SK-N-SH treated with all-trans-retinoic acid at 6 μM for 48 hours (cell line): ENCODE data around the gene DOK4.

Experiments
- ATAC-seq: fragments of 200-7000 bp; cut with Tn5 transposase; 3 replicates; pipeline ENCODE4 v1.9.1; 2020; ENCODE audit warnings: mild to moderate bottlenecking, moderate library complexity
- BACH2 ChIP-seq: fragments of 250-450 bp; sonication (Bioruptor Pico); IDR thresholded peaks from 2 replicates; pipeline ENCODE4 v1.9.0; 2021; ENCODE audit warnings: mild to moderate bottlenecking, borderline replicate concordance
- CREB5 ChIP-seq: fragments of 250-450 bp; sonication (Bioruptor Pico); IDR thresholded peaks from 2 replicates; pipeline ENCODE4 v1.5.1; 2020; ENCODE audit warnings: low read depth, mild to moderate bottlenecking, moderate library complexity
- CSDC2 ChIP-seq: fragments of 250-450 bp; sonication (Bioruptor Pico); IDR thresholded peaks from 2 replicates; pipeline ENCODE4 v1.5.0; 2020; ENCODE audit warnings: mild to moderate bottlenecking, moderate library complexity
- CSRNP3 ChIP-seq: fragments of 250-450 bp; sonication (Bioruptor Pico); IDR thresholded peaks from 2 replicates; pipeline ENCODE4 v1.5.1; 2021; ENCODE audit warnings: mild to moderate bottlenecking, moderate library complexity
- ESRRG ChIP-seq: fragments of 250-450 bp; sonication (Bioruptor Pico); IDR thresholded peaks from 2 replicates; pipeline ENCODE4 v1.6.1; 2021; ENCODE audit warnings: mild to moderate bottlenecking
- GLIS3 ChIP-seq: fragments of 250-450 bp; sonication (Bioruptor Pico); IDR thresholded peaks from 2 replicates; pipeline ENCODE4 v1.5.0; 2020; ENCODE audit warnings: mild to moderate bottlenecking, moderate library complexity
- OSR1 ChIP-seq: fragments of 250-450 bp; sonication (Bioruptor Pico); IDR thresholded peaks from 2 replicates; pipeline ENCODE4 v1.8.0; 2022; ENCODE audit warnings: moderate library complexity, mild to moderate bottlenecking, inconsistent platforms
- PATZ1 ChIP-seq: fragments of 250-450 bp; sonication (Bioruptor Pico); IDR thresholded peaks from 2 replicates; pipeline ENCODE4 v1.8.0; 2020; ENCODE audit warnings: mild to moderate bottlenecking, moderate library complexity, borderline replicate concordance
- PPARA ChIP-seq: fragments of 250-450 bp; sonication (Bioruptor Pico); IDR thresholded peaks from 2 replicates; pipeline ENCODE4 v1.5.0; 2020; ENCODE audit warnings: mild to moderate bottlenecking, borderline replicate concordance
- RARB ChIP-seq: fragments of 250-450 bp; sonication (Bioruptor Pico); IDR thresholded peaks from 2 replicates; pipeline ENCODE4 v1.8.0; 2021; ENCODE audit warnings: mild to moderate bottlenecking, moderate library complexity
- SNAI2 ChIP-seq: fragments of 250-450 bp; sonication (Bioruptor Pico); IDR thresholded peaks from 2 replicates; pipeline ENCODE4 v1.5.0; 2020; ENCODE audit warnings: mild to moderate bottlenecking, moderate library complexity
- TCF4 ChIP-seq: fragments of 250-450 bp; sonication (Bioruptor Pico); IDR thresholded peaks from 2 replicates; pipeline ENCODE4 v1.8.0; 2021; ENCODE audit warnings: mild to moderate bottlenecking, moderate library complexity, borderline replicate concordance
- TOX ChIP-seq: fragments of 250-450 bp; sonication (Bioruptor Pico); IDR thresholded peaks from 2 replicates; pipeline ENCODE4 v1.8.0; 2021; ENCODE audit warnings: mild to moderate bottlenecking, moderate library complexity, borderline replicate concordance
- TSHZ2 ChIP-seq: fragments of 250-450 bp; sonication (Bioruptor Pico); IDR thresholded peaks from 2 replicates; pipeline ENCODE4 v1.5.0; 2020; ENCODE audit warnings: mild to moderate bottlenecking, moderate library complexity
- ZC3H10 ChIP-seq: fragments of 250-450 bp; sonication (Bioruptor Pico); IDR thresholded peaks from 2 replicates; pipeline ENCODE4 v1.5.1; 2021; ENCODE audit warnings: mild to moderate bottlenecking, moderate library complexity
- ZFP3 ChIP-seq: fragments of 250-450 bp; sonication (Bioruptor Pico); IDR thresholded peaks from 2 replicates; pipeline ENCODE4 v1.5.0; 2020; ENCODE audit warnings: mild to moderate bottlenecking, moderate library complexity
- ZFP30 ChIP-seq: fragments of 450-650 bp; formaldehyde crosslinking; IDR thresholded peaks from 2 replicates; pipeline ENCODE4 v1.5.0; 2022; ENCODE audit warnings: mild to moderate bottlenecking, moderate library complexity
- ZNF565 ChIP-seq: fragments of 450-650 bp; formaldehyde crosslinking; conservative IDR thresholded peaks from 2 replicates; pipeline ENCODE4 v1.5.0; 2020; ENCODE audit warnings: low read depth, mild to moderate bottlenecking, moderate library complexity
- ZNF70 ChIP-seq: fragments of 450-650 bp; formaldehyde crosslinking; IDR thresholded peaks from 2 replicates; pipeline ENCODE4 v1.5.0; 2020; ENCODE audit warnings: mild to moderate bottlenecking, moderate library complexity
- ZNF8 ChIP-seq: fragments of 450-650 bp; formaldehyde crosslinking; IDR thresholded peaks from 2 replicates; pipeline ENCODE4 v1.5.0; 2020; ENCODE audit warnings: mild to moderate bottlenecking, moderate library complexity

DOK4 gene

GRCh38 chr16:57471852-57472664, 14.2 kb downstream of the DOK4 start (continued):
- TF ChIP-seq TCF4 (CRISPR knock-in tag), result no peak

- TF ChIP-seq SNAI2 (CRISPR knock-in tag) (no peak), GLIS3 (no peak), PPARA (no peak), TOX (CRISPR knock-in tag) (no peak), TCF4 (CRISPR knock-in tag) (no peak), ESRRG (CRISPR knock-in tag) (no peak), CREB5 (CRISPR knock-in tag) (no peak), ZFP3 (CRISPR knock-in tag) (no peak), ZNF8 (CRISPR knock-in tag) (no peak), CSRNP3 (CRISPR knock-in tag) (no peak), CSDC2 (no peak)
- no peak for ATAC-seq
Observed at GRCh38 chr16:57471209-57471608, 15.1 kb downstream of the DOK4 start.

GRCh38 chr16:57470711-57471110, 15.6 kb downstream of the DOK4 start:
- TF ChIP-seq OSR1 (CRISPR knock-in tag) (no peak), ZNF70 (CRISPR knock-in tag) (no peak)
- no peak for ATAC-seq

GRCh38 chr16:57469917-57470470, 16.3 kb downstream of the DOK4 start:
- ATAC-seq, result no peak
- TF ChIP-seq OSR1 (CRISPR knock-in tag) (no peak), TOX (CRISPR knock-in tag) (no peak), GLIS3 (no peak), CSDC2 (no peak), PATZ1 (CRISPR knock-in tag) (no peak), ZFP3 (CRISPR knock-in tag) (no peak), ZNF8 (CRISPR knock-in tag) (no peak)

GRCh38 chr16:57469046-57469445, 17.2 kb downstream of the DOK4 start:
- ATAC-seq, result no peak
- no peak for TF ChIP-seq TSHZ2 (CRISPR knock-in tag)
- TF ChIP-seq GLIS3, result no peak
- no peak for TF ChIP-seq ZC3H10 (CRISPR knock-in tag)
- no peak for TF ChIP-seq SNAI2 (CRISPR knock-in tag)
- no peak for TF ChIP-seq PPARA
- TF ChIP-seq BACH2, result no peak
- TF ChIP-seq ZNF565 (CRISPR knock-in tag), result no peak
- TF ChIP-seq ZFP30 (CRISPR knock-in tag), result no peak
- TF ChIP-seq ZFP3 (CRISPR knock-in tag), result no peak
- no peak for TF ChIP-seq RARB (CRISPR knock-in tag)
- no peak for TF ChIP-seq OSR1 (CRISPR knock-in tag)
- no peak for TF ChIP-seq ZNF70 (CRISPR knock-in tag)
